Lung (tissue), 12 donors: ENCODE results near the gene CDC73. TPM values are rescaled to one million over a fixed set of nuclear protein-coding genes. Genes with fewer than 3 reads are reported as not detected.

Source experiments
- ATAC-seq: fragments of 200-7000 bp; cut with Tn5 transposase; one replicate; pipeline ENCODE4 v1.9.1; 2020; ENCODE audit warnings: moderate number of reproducible peaks; ENCODE audit not compliant: insufficient read depth, low FRiP score
- DNase-seq, 3 donors: peaks; one replicate each; pipeline ENCODE4 v3.0.0-alpha.2; 2013 to 2017
- H3K27ac ChIP-seq, 2 donors: one replicate each; pipeline ENCODE4 v1.5.1; 2013; ENCODE audit warnings: mild to moderate bottlenecking in 2 of 2, moderate library complexity in 2 of 2, control low read depth in 1 of 2, inconsistent platforms in 1 of 2, low read depth in 1 of 2, low read length in 1 of 2
- H3K27me3 ChIP-seq, 3 donors: one replicate each; pipeline ENCODE4 v1.5.1; 2013; ENCODE audit warnings: low read length in 2 of 3; ENCODE audit not compliant: control insufficient read depth in 3 of 3, insufficient read depth in 3 of 3
- H3K36me3 ChIP-seq, 4 donors: one replicate each; pipeline ENCODE4 v1.5.1; 2013; ENCODE audit warnings: low read length in 4 of 4, mild to moderate bottlenecking in 1 of 4, moderate library complexity in 1 of 4; ENCODE audit not compliant: control insufficient read depth in 4 of 4, insufficient read depth in 4 of 4
- H3K4me1 ChIP-seq, 5 donors: one replicate each; pipeline ENCODE4 v1.5.1; 2013; ENCODE audit warnings: low read length in 5 of 5, mild to moderate bottlenecking in 2 of 5, moderate library complexity in 1 of 5; ENCODE audit not compliant: control insufficient read depth in 5 of 5, insufficient read depth in 5 of 5
- H3K4me3 ChIP-seq: one replicate; pipeline ENCODE4 v1.5.1; 2013; ENCODE audit warnings: mild to moderate bottlenecking, control low read depth, moderate library complexity
- H3K9ac ChIP-seq, 2 donors: one replicate each; pipeline ENCODE4 v1.5.1; 2013; ENCODE audit warnings: low read length in 2 of 2, control low read depth in 1 of 2; ENCODE audit not compliant: insufficient read depth in 1 of 2
- H3K9me3 ChIP-seq, 4 donors: one replicate each; pipeline ENCODE4 v1.5.1; 2013; ENCODE audit warnings: low read length in 3 of 4, mild to moderate bottlenecking in 1 of 4, moderate library complexity in 1 of 4; ENCODE audit not compliant: control insufficient read depth in 4 of 4, insufficient read depth in 3 of 4
- CTCF ChIP-seq: IDR thresholded peaks from 2 replicates; pipeline ENCODE4 v1.5.1; 2012; ENCODE audit warnings: mild to moderate bottlenecking; ENCODE audit errors: control extremely low read depth, extremely low read depth
- WGBS, 2 donors: extraction: QIAGEN DNeasy Blood & Tissue Kit; methylation state at CpG; one replicate each; pipeline ENCODE4 v1.1.7; 2013; 5-methylcytosine and 5-hydroxymethylcytosine counted together
- polyA plus RNA-seq, 2 donors: library from polyadenylated mRNA; stranded (reverse); fragments of 200-250 nt; gene quantifications; one replicate each; pipeline ENCODE4 v1.2.1, GENCODE V29; 2013
- total RNA-seq, 2 donors: library from RNA; depleted of rRNA in 1 of 2; stranded (reverse); fragments of >200 nt in 1 of 2; gene quantifications; one replicate each; pipeline ENCODE4 v1.2.1, GENCODE V29; 2014 to 2021
- donor health status: control.
- donor health status: control.
- donor health status: Bipolar disorder and iron deficiency.
- donor health status: healthy.
- donor health status: DM: yes; HTN: yes; CAD: no.

Gene CDC73
- total and polyA plus RNA-seq, 4 donors, result 7.8 to 64.2 (median 34.5) TPM

GRCh38 chr1:193144999-193145398, 23.2 kb downstream of the CDC73 start:
- H3K9ac ChIP-seq, result no peak overlapping the region
- H3K27ac ChIP-seq, result no peak overlapping the region
- DNase-seq (no peak), ATAC-seq (no peak)
- H3K36me3 ChIP-seq, result peaks cover 9 to 34% (median 22%) of the 10 kb centered on the region in 4 donors
- TF ChIP-seq CTCF, result no peak
- no peaks in the 10 kb centered on the region for H3K27me3 ChIP-seq
- H3K9me3 ChIP-seq, result no peaks in the 10 kb centered on the region
- WGBS, 2 donors, result 96 to 98% methylated on average over 1 of the region's 1 CpG
- peaks cover 0 to 5% (median 0%) of the 10 kb centered on the region in 5 donors for H3K4me1 ChIP-seq
- no peak overlapping the region for H3K4me3 ChIP-seq

- ATAC-seq (no peak), DNase-seq (no peak)
- Histone ChIP-seq H3K36me3 (peaks cover 11 to 19% (median 16%) of the 10 kb centered on the region in 4 donors), H3K9me3 (no peaks in the 10 kb centered on the region), H3K9ac (no peak overlapping the region), H3K4me3 (no peak overlapping the region), H3K27ac (no peak overlapping the region), H3K27me3 (no peaks in the 10 kb centered on the region), H3K4me1 (peaks cover 0 to 7% (median 0%) of the 10 kb centered on the region in 5 donors)
- no peak for TF ChIP-seq CTCF
- WGBS, 2 donors, result 82 to 96% methylated on average over 3 of the region's 3 CpGs
Measured at GRCh38 chr1:193156117-193156821, 34.4 kb downstream of the CDC73 start.

- H3K4me1 ChIP-seq, result peaks cover 0 to 7% (median 0%) of the 10 kb centered on the region in 5 donors
- H3K9me3 ChIP-seq, result no peaks in the 10 kb centered on the region
- no peak for TF ChIP-seq CTCF
- 86 to 91% methylated on average over 3 of the region's 3 CpGs for WGBS, 2 donors
- no peaks in the 10 kb centered on the region for H3K27me3 ChIP-seq
- DNase-seq (no peak), ATAC-seq (no peak)
- H3K4me3 ChIP-seq, result no peak overlapping the region
- H3K36me3 ChIP-seq, result peaks cover 8 to 19% (median 13%) of the 10 kb centered on the region in 4 donors
- no peak overlapping the region for H3K9ac ChIP-seq
- no peak overlapping the region for H3K27ac ChIP-seq
Measured at GRCh38 chr1:193156822-193157142, 35.0 kb downstream of the CDC73 start.

- DNase-seq (no peak), ATAC-seq (no peak)
- Histone ChIP-seq H3K4me3 (no peak overlapping the region), H3K36me3 (peaks cover 8 to 16% (median 13%) of the 10 kb centered on the region in 4 donors), H3K4me1 (peaks cover 0 to 7% (median 0%) of the 10 kb centered on the region in 5 donors), H3K9ac (no peak overlapping the region), H3K27ac (no peak overlapping the region), H3K9me3 (no peaks in the 10 kb centered on the region), H3K27me3 (no peaks in the 10 kb centered on the region)
- TF ChIP-seq CTCF, result no peak
- WGBS, 2 donors, result 76 to 85% methylated on average over 2 of the region's 2 CpGs
Measured at GRCh38 chr1:193157360-193157759, 35.5 kb downstream of the CDC73 start.
